Muscle layer of colon (tissue), 2 donors: ENCODE measurements around the gene PAX3.

ENCODE experiments used
- H3K27ac ChIP-seq: one replicate; pipeline ENCODE4 v1.7.0; 2013; ENCODE audit warnings: low read depth, mild to moderate bottlenecking, low read length, moderate library complexity
- H3K27me3 ChIP-seq, 2 donors: one replicate each; pipeline ENCODE4 v1.7.0; 2013; ENCODE audit warnings: low read length in 2 of 2, mild to moderate bottlenecking in 2 of 2; ENCODE audit not compliant: insufficient read depth in 2 of 2, control insufficient read depth in 1 of 2
- H3K36me3 ChIP-seq: one replicate; pipeline ENCODE4 v1.7.0; 2013; ENCODE audit warnings: mild to moderate bottlenecking, low read length; ENCODE audit not compliant: insufficient read depth
- H3K4me1 ChIP-seq: one replicate; pipeline ENCODE4 v1.7.0; 2013; ENCODE audit warnings: mild to moderate bottlenecking, low read length; ENCODE audit not compliant: insufficient read depth
- H3K4me3 ChIP-seq, 2 donors: one replicate each; pipeline ENCODE4 v1.7.0; 2013; ENCODE audit warnings: low read length in 2 of 2, low read depth in 1 of 2, mild to moderate bottlenecking in 1 of 2, moderate library complexity in 1 of 2
- H3K9ac ChIP-seq: one replicate; pipeline ENCODE4 v1.7.0; 2013; ENCODE audit warnings: low read length
- H3K9me3 ChIP-seq: one replicate; pipeline ENCODE4 v1.7.0; 2013; ENCODE audit warnings: mild to moderate bottlenecking, low read length
- donor health status: abdominal sarcoma.
- donor health status: Adenocarcinoma of cecum.

The PAX3 gene

DNA sequence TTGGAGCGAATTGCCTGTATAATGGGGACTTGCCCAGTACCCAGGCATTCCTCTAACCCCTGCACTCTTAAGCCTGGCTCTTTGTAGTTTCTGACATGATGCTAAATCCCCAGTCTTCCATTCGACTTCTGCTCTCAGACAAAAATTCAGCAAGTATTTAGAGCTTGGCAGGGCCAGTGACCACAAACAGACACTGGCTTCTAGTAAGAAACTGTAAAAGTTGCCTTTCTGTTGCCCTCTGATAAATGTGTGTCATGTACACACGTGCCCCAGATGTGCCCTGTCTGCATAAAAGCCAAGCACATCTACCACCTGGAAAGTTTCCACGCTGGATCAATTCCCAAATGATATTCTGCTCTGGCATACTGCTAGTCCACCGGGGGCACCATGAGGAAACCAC is 18.0 kb downstream of the PAX3 start:
- Histone ChIP-seq H3K4me1 (no peaks in the 10 kb centered on the region), H3K4me3 (no peak overlapping the region), H3K9me3 (no peaks in the 10 kb centered on the region), H3K36me3 (no peaks in the 10 kb centered on the region), H3K9ac (no peak overlapping the region), H3K27me3 (peaks cover 7 to 10% of the 10 kb centered on the region in 2 donors), H3K27ac (no peak overlapping the region)

DNA sequence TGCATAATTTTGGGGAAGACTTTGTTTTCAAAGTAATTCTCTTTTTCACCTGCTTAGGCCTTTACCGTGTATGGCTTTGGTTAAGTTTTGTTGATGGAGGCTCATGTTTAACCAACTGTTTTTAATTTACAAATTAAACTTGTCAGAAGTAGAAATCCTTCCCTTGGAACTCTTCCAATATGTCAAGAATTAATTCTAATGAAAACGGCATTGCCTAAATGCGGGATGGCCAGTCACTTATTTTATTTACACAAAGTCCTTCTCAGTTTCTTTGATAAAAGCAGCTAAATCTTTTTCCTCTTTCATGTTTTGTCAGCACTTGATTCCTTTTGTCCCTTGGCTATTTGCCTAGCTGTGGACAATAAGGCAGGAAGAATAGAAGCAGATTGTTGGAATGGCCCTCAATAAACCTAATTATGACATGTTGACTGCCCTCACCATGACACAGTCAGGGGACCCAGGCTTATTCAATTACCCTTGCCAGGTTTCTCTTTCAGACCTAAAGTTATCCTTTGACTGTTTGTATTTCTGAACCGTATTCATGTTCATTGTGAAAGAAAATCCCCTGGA is 26.3 kb downstream of the PAX3 start:
- H3K4me1 ChIP-seq: no peaks in the 10 kb centered on the region
- no peaks in the 10 kb centered on the region for H3K36me3 ChIP-seq
- no peak overlapping the region for H3K9ac ChIP-seq
- peaks cover 0 to 18% of the 10 kb centered on the region in 2 donors for H3K27me3 ChIP-seq
- H3K9me3 ChIP-seq: no peaks in the 10 kb centered on the region
- no peak overlapping the region for H3K4me3 ChIP-seq
- no peak overlapping the region for H3K27ac ChIP-seq

DNA sequence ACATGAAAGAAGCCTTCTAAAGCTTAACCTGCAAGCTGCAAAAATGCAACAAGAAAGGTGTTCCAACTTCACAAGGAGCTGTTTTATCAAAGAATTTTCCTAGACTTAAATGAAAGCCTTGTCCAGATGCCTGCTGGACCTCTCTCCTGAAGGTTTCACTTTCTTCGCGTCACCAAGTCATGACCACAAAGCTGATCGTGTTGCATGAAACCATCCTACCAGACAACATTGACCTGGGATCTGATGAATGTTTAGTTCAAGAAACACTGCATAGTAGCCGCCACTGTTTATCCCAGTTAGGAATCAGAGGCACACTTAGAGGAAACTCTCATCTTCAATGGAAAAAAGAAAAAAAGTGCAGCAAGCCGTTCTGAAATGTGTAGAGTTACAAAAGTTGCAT is 26.9 kb downstream of the PAX3 start:
- H3K4me3 ChIP-seq: no peak overlapping the region
- no peak overlapping the region for H3K9ac ChIP-seq
- H3K27me3 ChIP-seq: peaks cover 0 to 15% of the 10 kb centered on the region in 2 donors
- no peaks in the 10 kb centered on the region for H3K9me3 ChIP-seq
- no peaks in the 10 kb centered on the region for H3K36me3 ChIP-seq
- no peaks in the 10 kb centered on the region for H3K4me1 ChIP-seq
- no peak overlapping the region for H3K27ac ChIP-seq

DNA sequence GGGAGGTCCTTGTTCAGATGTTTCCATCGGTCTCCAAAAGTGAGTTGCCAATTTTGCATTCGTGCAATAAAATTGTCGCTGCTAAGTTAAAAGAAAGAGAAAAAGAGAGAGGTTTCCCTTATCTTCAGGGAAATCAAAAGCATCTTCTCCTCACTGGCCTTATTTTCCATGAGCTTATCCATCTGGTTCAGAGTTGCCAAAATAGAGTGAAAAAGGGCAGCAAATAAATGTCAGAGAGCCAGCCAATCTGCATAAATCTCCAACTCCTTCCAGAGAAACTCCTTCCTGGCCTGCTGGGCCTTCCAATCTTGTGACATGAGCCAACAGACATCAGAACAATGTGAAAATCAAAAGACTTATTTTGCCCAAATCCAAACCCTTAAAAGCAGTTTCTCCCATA is 28.4 kb downstream of the PAX3 start:
- H3K4me3 ChIP-seq: no peak overlapping the region
- no peaks in the 10 kb centered on the region for H3K4me1 ChIP-seq
- peaks cover 0 to 11% of the 10 kb centered on the region in 2 donors for H3K27me3 ChIP-seq
- H3K9me3 ChIP-seq: no peaks in the 10 kb centered on the region
- H3K27ac ChIP-seq: no peak overlapping the region
- no peak overlapping the region for H3K9ac ChIP-seq
- no peaks in the 10 kb centered on the region for H3K36me3 ChIP-seq

DNA sequence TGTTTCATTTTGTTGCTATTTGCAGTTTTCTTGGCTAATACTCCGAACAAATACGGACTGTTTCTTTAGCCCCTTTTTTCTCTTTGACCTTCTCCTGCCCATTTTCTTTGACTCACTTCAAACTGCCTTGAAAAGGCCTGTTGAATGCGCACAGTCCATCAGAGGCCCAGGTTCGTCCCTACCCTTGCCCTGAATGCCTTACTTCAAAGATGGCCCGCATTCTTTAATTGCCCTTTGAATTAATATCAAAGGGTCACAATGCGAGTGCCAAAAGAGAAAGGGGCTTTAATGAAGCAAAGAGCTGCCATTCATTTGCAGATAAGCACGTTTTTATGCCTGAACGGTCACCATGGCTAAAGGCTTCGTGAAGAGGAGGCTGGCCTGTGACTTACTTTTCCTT is 29.7 kb downstream of the PAX3 start:
- Histone ChIP-seq H3K4me1 (no peaks in the 10 kb centered on the region), H3K27ac (no peak overlapping the region), H3K9me3 (no peaks in the 10 kb centered on the region), H3K27me3 (peaks cover 0 to 11% of the 10 kb centered on the region in 2 donors), H3K9ac (no peak overlapping the region), H3K4me3 (no peak overlapping the region), H3K36me3 (no peaks in the 10 kb centered on the region)

DNA sequence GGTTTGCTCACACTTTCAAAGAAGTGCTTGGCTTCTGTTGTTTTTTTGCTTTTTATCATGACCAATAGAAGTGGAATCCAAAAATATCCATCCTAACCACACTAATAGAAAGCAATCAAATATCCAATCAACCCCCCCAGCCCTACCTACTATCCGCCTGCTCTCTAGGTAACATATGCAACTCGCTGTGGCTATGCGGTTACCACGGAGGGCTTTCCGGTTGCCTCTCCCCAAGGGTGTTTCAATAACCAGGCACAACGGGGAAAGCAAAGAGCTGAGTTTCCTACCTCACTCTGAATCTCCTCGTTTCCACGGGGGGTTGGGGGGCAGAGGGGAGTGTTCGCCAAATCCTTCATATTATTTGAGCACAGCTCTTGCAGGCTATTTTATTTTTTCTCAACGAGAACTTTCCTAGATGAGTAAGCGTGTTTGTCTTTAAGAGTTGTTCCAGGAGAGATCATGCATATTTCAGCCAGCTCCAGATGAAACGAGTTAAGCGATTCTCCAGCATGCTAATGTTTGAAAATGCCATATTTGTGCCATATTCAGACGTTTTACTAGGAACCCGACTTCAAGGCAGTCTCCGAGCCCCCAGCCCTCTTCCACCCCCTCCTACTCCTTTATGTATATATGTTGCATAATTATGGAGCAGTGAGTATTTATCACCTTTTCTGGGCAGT is 30.3 kb downstream of the PAX3 start:
- no peak overlapping the region for H3K9ac ChIP-seq
- no peak overlapping the region for H3K4me3 ChIP-seq
- H3K36me3 ChIP-seq: no peaks in the 10 kb centered on the region
- no peaks in the 10 kb centered on the region for H3K9me3 ChIP-seq
- peaks cover 0 to 11% of the 10 kb centered on the region in 2 donors for H3K27me3 ChIP-seq
- H3K4me1 ChIP-seq: no peaks in the 10 kb centered on the region
- H3K27ac ChIP-seq: no peak overlapping the region

DNA sequence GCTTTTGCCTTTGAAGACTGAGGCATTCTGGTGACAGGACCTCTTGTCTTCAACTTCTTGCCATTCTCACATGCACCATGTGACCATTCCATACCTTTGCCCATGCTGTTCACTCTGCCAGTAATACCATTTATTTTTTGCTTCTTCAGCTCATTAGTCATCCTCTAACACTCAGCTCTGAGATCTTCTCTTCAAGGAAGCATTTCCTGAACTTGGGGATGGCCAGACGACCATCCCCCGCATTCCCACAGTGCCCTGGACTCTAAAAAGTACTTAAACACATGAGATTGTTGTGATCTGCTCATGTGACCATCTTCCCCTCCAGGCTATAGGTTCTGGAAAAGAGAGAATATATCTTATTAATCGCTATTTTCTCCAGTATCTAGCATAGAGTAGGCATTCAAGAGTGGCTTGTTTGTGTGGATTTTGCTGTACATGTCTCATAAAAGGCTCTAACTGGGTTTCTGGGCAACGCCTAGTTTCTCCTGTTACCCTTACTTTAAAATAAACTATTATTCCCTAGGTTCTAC is 33.9 kb downstream of the PAX3 start:
- H3K9me3 ChIP-seq: no peaks in the 10 kb centered on the region
- no peaks in the 10 kb centered on the region for H3K4me1 ChIP-seq
- H3K36me3 ChIP-seq: no peaks in the 10 kb centered on the region
- peaks cover 4 to 6% of the 10 kb centered on the region in 2 donors for H3K27me3 ChIP-seq
- no peak overlapping the region for H3K27ac ChIP-seq
- H3K9ac ChIP-seq: no peak overlapping the region
- no peak overlapping the region for H3K4me3 ChIP-seq

DNA sequence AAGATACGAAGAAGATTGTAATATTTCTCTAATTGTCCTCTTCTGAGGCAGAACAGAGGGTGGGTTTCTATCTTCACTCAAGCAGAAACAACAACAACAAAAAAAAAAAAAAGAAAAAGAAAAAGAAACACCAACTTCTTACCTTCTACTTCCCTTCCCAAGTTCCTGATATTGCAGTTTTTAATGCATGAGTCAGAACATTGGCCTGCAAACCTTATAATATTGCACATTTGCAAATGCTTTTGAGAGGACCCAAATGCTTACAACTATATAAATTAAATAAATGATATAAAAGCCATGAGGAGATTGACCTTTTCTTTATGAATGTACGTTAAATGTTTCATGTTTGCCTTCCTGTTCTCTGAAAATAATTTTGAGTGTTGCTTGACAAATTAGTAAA is 37.3 kb downstream of the PAX3 start:
- H3K36me3 ChIP-seq: no peaks in the 10 kb centered on the region
- H3K9me3 ChIP-seq: no peaks in the 10 kb centered on the region
- no peak overlapping the region for H3K9ac ChIP-seq
- H3K27me3 ChIP-seq: peaks cover 0 to 4% of the 10 kb centered on the region in 2 donors
- H3K27ac ChIP-seq: no peak overlapping the region
- no peak overlapping the region for H3K4me3 ChIP-seq
- H3K4me1 ChIP-seq: no peaks in the 10 kb centered on the region

DNA sequence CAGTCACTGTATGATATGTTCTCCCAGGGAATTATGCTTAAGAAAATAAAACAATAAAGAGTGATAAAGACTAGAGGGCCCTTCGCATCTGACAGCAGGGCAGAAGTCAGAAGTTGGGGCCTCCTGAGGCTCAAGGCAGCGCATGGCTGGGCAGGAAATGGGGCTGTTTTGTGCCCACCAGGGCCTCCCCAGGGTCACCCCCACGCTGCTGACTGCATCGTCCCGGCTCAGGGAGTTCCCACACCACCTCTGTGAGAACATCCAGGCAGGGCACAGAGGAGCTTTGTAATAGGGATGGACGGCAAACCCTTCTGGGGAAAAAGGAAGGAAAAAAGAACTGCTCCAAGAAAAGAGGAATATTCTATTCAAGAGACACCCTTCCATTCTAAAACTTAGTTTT is 41.2 kb downstream of the PAX3 start:
- Histone ChIP-seq H3K4me3 (no peak overlapping the region), H3K9ac (no peak overlapping the region), H3K4me1 (no peaks in the 10 kb centered on the region), H3K9me3 (no peaks in the 10 kb centered on the region), H3K36me3 (no peaks in the 10 kb centered on the region), H3K27me3 (peaks cover 0 to 4% of the 10 kb centered on the region in 2 donors), H3K27ac (no peak overlapping the region)

DNA sequence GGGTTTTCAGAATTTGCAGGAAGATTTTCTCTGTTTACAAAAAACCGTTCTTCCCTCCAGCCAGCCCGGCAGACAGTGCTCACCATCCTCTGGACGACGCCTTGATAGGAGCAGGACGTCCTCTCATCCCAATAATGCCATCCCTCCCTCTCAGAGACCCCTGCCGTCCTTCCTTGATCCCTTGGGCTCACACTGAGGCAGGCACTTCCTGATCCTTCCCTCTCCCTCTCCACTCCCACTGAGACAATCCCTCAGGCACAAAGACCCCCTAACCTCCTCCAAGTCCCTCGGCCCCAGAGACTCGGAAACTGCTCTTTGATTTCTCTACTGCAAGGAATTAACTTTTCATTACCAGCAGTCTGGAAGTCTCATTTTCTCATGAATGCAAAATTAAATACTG is 42.5 kb downstream of the PAX3 start:
- no peaks in the 10 kb centered on the region for H3K4me1 ChIP-seq
- H3K4me3 ChIP-seq: no peak overlapping the region
- H3K27ac ChIP-seq: no peak overlapping the region
- no peaks in the 10 kb centered on the region for H3K36me3 ChIP-seq
- no peak overlapping the region for H3K9ac ChIP-seq
- no peaks in the 10 kb centered on the region for H3K27me3 ChIP-seq
- H3K9me3 ChIP-seq: no peaks in the 10 kb centered on the region

DNA sequence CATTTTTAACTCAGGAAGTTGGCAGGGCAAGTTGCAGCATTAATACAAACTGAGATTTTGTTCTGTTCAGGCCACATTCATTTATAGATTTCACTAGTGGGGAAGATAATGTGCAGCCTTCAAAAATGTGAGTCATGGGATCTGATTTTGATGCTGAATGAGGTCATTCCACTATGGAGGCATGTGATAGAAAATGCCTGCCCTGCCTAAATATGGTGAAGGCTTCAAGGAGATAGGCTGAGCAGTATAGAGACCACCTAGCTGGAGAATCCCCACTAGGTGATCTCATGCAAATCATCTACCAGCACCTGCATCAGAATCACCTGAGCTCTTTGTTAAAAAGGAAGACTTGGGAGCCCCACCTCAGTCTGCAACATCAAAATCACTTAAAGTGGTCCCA is 43.7 kb downstream of the PAX3 start:
- Histone ChIP-seq H3K9me3 (no peaks in the 10 kb centered on the region), H3K4me1 (no peaks in the 10 kb centered on the region), H3K9ac (no peak overlapping the region), H3K4me3 (no peak overlapping the region), H3K27ac (no peak overlapping the region), H3K36me3 (no peaks in the 10 kb centered on the region), H3K27me3 (no peaks in the 10 kb centered on the region)

DNA sequence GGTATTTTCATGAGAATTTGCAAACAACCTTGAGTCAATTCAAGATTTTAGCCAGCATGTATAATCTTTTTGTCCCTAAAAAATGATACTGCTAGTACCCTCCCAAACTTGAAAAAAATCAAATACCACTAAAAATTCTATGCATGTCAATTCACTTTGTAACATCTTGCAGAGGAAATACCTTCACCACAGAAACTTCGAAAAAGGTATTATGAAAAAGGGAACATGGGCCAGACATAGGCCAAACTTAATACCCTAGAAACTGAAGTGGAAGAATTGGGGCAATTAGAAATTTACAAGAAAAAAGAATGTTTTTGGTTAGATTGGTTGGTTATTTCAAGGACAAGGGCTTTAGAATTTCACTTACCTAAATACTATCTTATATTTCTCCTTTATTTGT is 48.5 kb downstream of the PAX3 start:
- Histone ChIP-seq H3K36me3 (no peaks in the 10 kb centered on the region), H3K27me3 (no peaks in the 10 kb centered on the region), H3K9me3 (no peaks in the 10 kb centered on the region), H3K4me3 (no peak overlapping the region), H3K4me1 (no peaks in the 10 kb centered on the region), H3K27ac (no peak overlapping the region), H3K9ac (no peak overlapping the region)
